Stimulated activated CD4-positive, alpha-beta T cell treated with anti-CD3 and anti-CD28 coated beads, Interleukin-1b, Interleukin-23, amount 100 ng/mL, for 1 hour (primary cell): Measurements from ENCODE around the gene SEC24B.
A peak's percentile ranks its signal among the peaks of the same experiment; 100 is the strongest.

Experiments used
- DNase-seq, 2 donors: peaks; one replicate each; pipeline ENCODE4 v3.0.0-alpha.2; 2020; ENCODE audit warnings: low read depth in 2 of 2

The SEC24B gene

GRCh38 chr4:109433205-109434006 is at the start of gene SEC24B:
TSS of gene SEC24B (plus strand) at chr4:109433815. CDS start at chr4:109433870, 55 bp downstream.
- peak; percentile 61 to 77 for DNase-seq

GRCh38 chr4:109383823-109384222 is 49.8 kb upstream of the SEC24B start:
- DNase-seq = no peak

- no peak for DNase-seq
Observed at GRCh38 chr4:109385260-109385659, 48.4 kb upstream of the SEC24B start.

- no peak for DNase-seq
Observed at GRCh38 chr4:109389369-109390114, 44.1 kb upstream of the SEC24B start.

GRCh38 chr4:109390115-109390768 is 43.4 kb upstream of the SEC24B start:
- no peak for DNase-seq

GRCh38 chr4:109395694-109396093 is 37.9 kb upstream of the SEC24B start:
- no peak for DNase-seq

- no peak for DNase-seq
Observed at GRCh38 chr4:109398928-109399327, 34.7 kb upstream of the SEC24B start.

GRCh38 chr4:109406337-109406931 is 27.2 kb upstream of the SEC24B start:
- no peak for DNase-seq

- DNase-seq = no peak
Observed at GRCh38 chr4:109407027-109407737, 26.4 kb upstream of the SEC24B start.

- DNase-seq = no peak
Observed at GRCh38 chr4:109408711-109409110, 24.9 kb upstream of the SEC24B start.

- DNase-seq = no peak
Observed at GRCh38 chr4:109410226-109410625, 23.4 kb upstream of the SEC24B start.

GRCh38 chr4:109410776-109411175 is 22.8 kb upstream of the SEC24B start:
- no peak for DNase-seq

GRCh38 chr4:109411964-109412363 is 21.7 kb upstream of the SEC24B start:
- no peak for DNase-seq

- DNase-seq = no peak
Observed at GRCh38 chr4:109412776-109413175, 20.8 kb upstream of the SEC24B start.

GRCh38 chr4:109414938-109415337 is 18.7 kb upstream of the SEC24B start:
- no peak for DNase-seq

- no peak for DNase-seq
Observed at GRCh38 chr4:109418588-109418987, 15.0 kb upstream of the SEC24B start.

GRCh38 chr4:109419679-109420078 is 13.9 kb upstream of the SEC24B start:
- no peak for DNase-seq

- no peak for DNase-seq
Observed at GRCh38 chr4:109424093-109424841, 9.3 kb upstream of the SEC24B start.

- DNase-seq = no peak
Observed at GRCh38 chr4:109425405-109425804, 8.2 kb upstream of the SEC24B start.

- no peak for DNase-seq
Observed at GRCh38 chr4:109429545-109429944, 4.1 kb upstream of the SEC24B start.

- DNase-seq = no peak
Observed at GRCh38 chr4:109432203-109432602, 1.4 kb upstream of the SEC24B start.
